ENCODE results near the gene NHP2. TPM values are rescaled to one million over a fixed set of nuclear protein-coding genes. Genes with fewer than 3 reads are reported as not detected.

NHP2 gene
- total RNA-seq, 4 donors from 2014 or later: 28.1 to 116 (median 96.7) TPM

- no peak overlapping the region for H3K4me3 ChIP-seq
- intact Hi-C loops (cut with DNase I; ENCODE audit: low total_unique reads): no loop called here
- H3K27ac ChIP-seq: no peak overlapping the region
- no peaks in the 10 kb centered on the region for H3K27me3 ChIP-seq
- H3K9me3 ChIP-seq: no peaks in the 10 kb centered on the region
- in situ Hi-C loops (cut with MboI; ENCODE audit: low pct_ligation_motif_present in 1 of 4, low pct_unique_long_range_greater_than_20kb in 1 of 4, low sequenced_read_pairs in 3 of 4): no loop called here
- no peaks in the 10 kb centered on the region for H3K36me3 ChIP-seq
- no peak for DNase-seq
- H3K4me1 ChIP-seq: no peaks in the 10 kb centered on the region
- WGBS, 2 donors (ENCODE audit: low coverage in 1 of 2): 76 to 81% methylated on average over 6 of the region's 6 CpGs
- TF ChIP-seq POLR2A (IDR thresholded peaks at IDR 0.05) (no peak), CTCF (IDR thresholded peaks at IDR 0.05) (no peak), EP300 (IDR thresholded peaks at IDR 0.05; ENCODE audit: low read depth) (no peak), POLR2AphosphoS5 (IDR thresholded peaks at IDR 0.05) (no peak)
These were observed 23.1 kb upstream of the NHP2 start for GRCh38 chr5:178176791-178177190.

- TF ChIP-seq CTCF (IDR thresholded peaks at IDR 0.05) (no peak), EP300 (IDR thresholded peaks at IDR 0.05; ENCODE audit: low read depth) (no peak), POLR2A (IDR thresholded peaks at IDR 0.05) (no peak), POLR2AphosphoS5 (IDR thresholded peaks at IDR 0.05) (no peak)
- Histone ChIP-seq H3K4me1 (no peaks in the 10 kb centered on the region), H3K36me3 (no peaks in the 10 kb centered on the region), H3K27me3 (no peaks in the 10 kb centered on the region), H3K27ac (no peak overlapping the region), H3K9me3 (no peaks in the 10 kb centered on the region), H3K4me3 (no peak overlapping the region)
- no peak for DNase-seq
- 81 to 93% methylated on average over 3 of the region's 3 CpGs for WGBS, 2 donors (ENCODE audit: low coverage in 1 of 2)
- in situ Hi-C loops (cut with MboI; ENCODE audit: low pct_ligation_motif_present in 1 of 4, low pct_unique_long_range_greater_than_20kb in 1 of 4, low sequenced_read_pairs in 3 of 4): no loop called here
- intact Hi-C loops (cut with DNase I; ENCODE audit: low total_unique reads): no loop called here
These were observed 20.8 kb upstream of the NHP2 start for GRCh38 chr5:178174456-178174855.

GRCh38 chr5:178170455-178170854 lies 16.8 kb upstream of the NHP2 start:
- WGBS, 2 donors (ENCODE audit: low coverage in 1 of 2): 89 to 95% methylated on average over 2 of the region's 2 CpGs
- Histone ChIP-seq H3K27me3 (peaks cover 3% of the 10 kb centered on the region), H3K36me3 (no peaks in the 10 kb centered on the region), H3K27ac (no peak overlapping the region), H3K4me3 (no peak overlapping the region), H3K4me1 (no peaks in the 10 kb centered on the region), H3K9me3 (no peaks in the 10 kb centered on the region)
- intact Hi-C loops (cut with DNase I; ENCODE audit: low total_unique reads) (no loop called here), in situ Hi-C loops (cut with MboI; ENCODE audit: low pct_ligation_motif_present in 1 of 4, low pct_unique_long_range_greater_than_20kb in 1 of 4, low sequenced_read_pairs in 3 of 4) (no loop called here)
- TF ChIP-seq POLR2AphosphoS5 (IDR thresholded peaks at IDR 0.05) (no peak), POLR2A (IDR thresholded peaks at IDR 0.05) (no peak), CTCF (IDR thresholded peaks at IDR 0.05) (no peak), EP300 (IDR thresholded peaks at IDR 0.05; ENCODE audit: low read depth) (no peak)
- no peak for DNase-seq

GRCh38 chr5:178165581-178165980 lies 11.9 kb upstream of the NHP2 start:
- TF ChIP-seq POLR2A (IDR thresholded peaks at IDR 0.05) (no peak), POLR2AphosphoS5 (IDR thresholded peaks at IDR 0.05) (no peak), EP300 (IDR thresholded peaks at IDR 0.05; ENCODE audit: low read depth) (no peak), CTCF (IDR thresholded peaks at IDR 0.05) (no peak)
- H3K36me3 ChIP-seq: no peaks in the 10 kb centered on the region
- no peak overlapping the region for H3K4me3 ChIP-seq
- peaks cover 3 to 9% (median 5%) of the 10 kb centered on the region in 4 donors for H3K4me1 ChIP-seq
- no peak overlapping the region for H3K27ac ChIP-seq
- no peak for DNase-seq
- no peaks in the 10 kb centered on the region for H3K9me3 ChIP-seq
- intact Hi-C loops (cut with DNase I; ENCODE audit: low total_unique reads): no loop called here
- peaks cover 29% of the 10 kb centered on the region for H3K27me3 ChIP-seq
- in situ Hi-C loops (cut with MboI; ENCODE audit: low pct_ligation_motif_present in 1 of 4, low pct_unique_long_range_greater_than_20kb in 1 of 4, low sequenced_read_pairs in 3 of 4): loop anchor here in 1 of 4 donors (10.0 kb wide), 1 partner anchor 91 kb away; no protein-coding TSS in a partner anchor
- WGBS, 2 donors (ENCODE audit: low coverage in 1 of 2): 77% methylated on average over 38 of the region's 38 CpGs; no CpG with 5 or more reads in 1 of the 2 donors
